Measurements from ENCODE around the gene H1-8.

DNA sequence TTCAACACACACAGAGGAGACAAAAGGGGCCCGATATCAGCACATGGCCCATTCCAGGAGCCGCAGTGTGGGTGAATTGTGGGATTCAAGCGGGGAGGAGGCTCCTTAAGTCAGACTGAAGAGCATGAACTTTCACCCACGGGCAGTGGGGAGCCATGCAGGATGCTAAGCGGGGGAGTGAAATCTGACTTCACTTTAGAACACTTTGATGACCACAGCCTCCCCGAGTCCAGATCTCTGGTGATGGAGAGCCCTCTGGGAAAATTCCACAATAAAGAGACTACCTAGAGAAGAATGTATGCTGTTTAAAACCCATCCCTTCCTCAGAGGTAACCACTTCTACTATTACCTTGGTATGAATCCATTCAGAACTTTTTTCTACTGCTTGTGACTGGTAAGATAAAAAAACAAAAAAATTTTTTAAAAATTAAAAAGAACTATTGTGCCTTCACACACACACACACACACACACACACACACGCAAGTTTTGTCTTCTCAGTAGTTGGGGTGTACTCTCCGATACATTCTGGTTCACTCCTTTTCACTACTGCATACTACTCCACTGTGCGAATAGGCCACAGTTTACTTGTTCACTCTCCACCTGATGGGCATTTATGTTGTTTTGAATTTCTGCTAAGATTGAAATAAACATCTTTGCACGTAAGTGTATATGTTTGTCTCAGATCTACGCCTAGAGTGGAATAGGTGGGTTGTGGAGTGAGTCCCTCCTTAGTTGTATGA, 2.0 kb upstream of the H1-8 start:
- TF ChIP-seq POLR2A (IDR thresholded peaks at IDR 0.05), result no peak
- no peak for TF ChIP-seq CTCF (IDR thresholded peaks at IDR 0.05)
